Stimulated activated CD4-positive, alpha-beta T cell treated with anti-CD3 and anti-CD28 coated beads, TNF-alpha, amount 100 ng/mL, for 48 hours (primary cell): ENCODE results near the gene PAPOLG.
"Not testable (repeated sequence)": the region's sequence is repeated elsewhere in the genome, so short reads cannot be mapped to it uniquely, and the experiment has no call there.

ENCODE experiments used
- DNase-seq, 3 donors: peaks; one replicate each; pipeline ENCODE4 v3.0.0-alpha.2; 2020; ENCODE audit warnings: low read depth in 3 of 3

Gene PAPOLG

DNA sequence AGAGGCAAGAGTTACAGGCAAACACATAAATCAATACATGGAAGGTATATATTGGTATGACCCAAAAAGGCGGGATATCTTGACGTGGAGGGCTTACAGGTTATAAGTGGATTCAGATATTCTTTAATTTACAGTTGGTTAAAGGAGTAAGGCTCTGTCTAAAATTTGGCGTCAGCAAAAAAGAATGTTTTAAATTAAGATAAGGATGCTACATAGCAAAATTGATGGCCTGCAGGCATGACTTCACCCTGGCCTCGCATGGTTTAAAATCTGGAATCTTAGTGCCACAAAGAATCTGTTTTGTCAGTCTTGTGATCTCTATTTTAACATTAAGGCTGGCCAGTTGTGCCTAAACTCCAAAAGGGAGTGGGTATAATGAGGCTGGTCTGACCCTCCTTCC lies 66.9 kb downstream of the PAPOLG start:
- no peak for DNase-seq

- DNase-seq = no peak
Observed at GRCh38 chr2:60823694-60824305, 67.7 kb downstream of the PAPOLG start.

GRCh38 chr2:60825666-60826065 lies 69.6 kb downstream of the PAPOLG start:
- no peak for DNase-seq

DNA sequence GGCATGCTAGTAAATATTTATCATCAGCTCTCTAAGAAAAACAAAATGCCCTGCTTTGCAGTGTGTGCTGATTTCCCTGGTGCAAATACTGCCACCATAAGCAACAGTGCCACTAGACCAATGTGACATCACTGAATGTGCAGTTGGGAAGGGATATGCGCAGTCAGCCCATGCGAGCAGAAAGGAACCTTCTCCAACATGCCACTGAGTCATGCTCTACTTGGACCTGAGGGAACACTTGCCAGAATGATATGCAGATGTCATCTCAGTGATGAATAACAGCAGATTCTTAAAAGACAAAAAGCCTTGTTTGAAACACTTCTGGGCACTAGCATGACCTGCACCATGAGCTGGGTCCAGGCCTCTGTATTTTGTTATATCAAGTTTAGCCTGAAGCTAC lies 70.0 kb downstream of the PAPOLG start:
- DNase-seq = no peak

- not testable (repeated sequence) for DNase-seq
Observed at GRCh38 chr2:60826860-60827259, 70.8 kb downstream of the PAPOLG start.

DNA sequence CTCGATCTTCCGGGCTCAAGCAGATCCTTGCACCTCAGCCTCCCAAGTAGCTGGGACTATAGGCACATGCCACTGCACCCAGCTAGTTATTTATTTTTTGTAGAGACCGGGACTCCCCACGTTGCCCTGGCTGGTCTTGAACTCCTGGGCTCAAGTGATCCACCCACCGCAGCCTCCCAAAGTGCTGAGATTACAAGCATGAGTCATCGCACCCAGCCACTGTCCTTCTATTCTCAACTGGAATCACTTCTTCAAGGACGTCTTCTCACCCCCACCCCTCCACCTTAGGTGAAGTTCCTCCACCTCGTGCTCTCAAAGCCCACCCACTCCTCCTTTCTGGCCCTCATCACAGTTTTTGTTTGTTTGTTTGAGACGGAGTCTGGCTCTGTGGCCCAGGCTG lies 71.3 kb downstream of the PAPOLG start:
- DNase-seq = no peak

DNA sequence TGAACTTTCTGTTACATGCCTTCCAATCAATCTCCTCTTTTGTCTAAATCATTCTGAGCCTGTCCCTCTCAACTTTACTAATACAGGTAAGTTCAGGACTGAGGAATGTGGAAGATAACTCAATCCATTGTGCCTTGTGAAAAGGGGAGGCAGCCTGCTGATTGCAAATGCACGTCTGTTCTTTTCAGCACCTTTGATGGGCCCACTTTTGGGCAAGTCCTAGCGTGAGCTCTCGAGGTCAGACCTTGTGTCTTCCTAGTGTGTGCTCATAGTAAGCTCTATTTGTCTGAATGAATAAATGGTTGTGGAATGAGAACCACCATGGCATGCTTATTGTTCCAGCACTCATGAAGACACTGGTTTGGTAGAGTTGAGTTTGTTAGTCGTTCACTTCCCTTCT lies 74.9 kb downstream of the PAPOLG start:
- no peak for DNase-seq

GRCh38 chr2:60831921-60832320 lies 75.9 kb downstream of the PAPOLG start:
- no peak for DNase-seq

DNA sequence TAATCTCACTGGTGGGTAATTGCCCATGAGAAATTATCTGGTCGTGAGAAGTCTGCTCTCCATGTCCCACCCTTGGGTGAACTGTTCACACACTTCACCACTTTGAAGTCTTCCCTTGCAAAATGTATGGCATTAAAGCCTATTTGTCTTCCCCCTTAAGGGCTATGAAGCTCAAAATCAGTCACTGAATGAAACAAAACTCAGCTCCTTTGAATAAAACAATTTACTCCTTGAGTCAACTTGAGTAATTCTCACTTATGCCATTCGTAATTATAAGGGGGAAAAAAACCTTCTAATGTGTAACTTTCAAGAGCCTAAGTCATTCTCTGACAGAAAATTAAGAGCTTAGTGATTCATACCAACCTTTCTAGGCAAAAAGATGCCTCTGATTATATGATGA lies 76.6 kb downstream of the PAPOLG start:
- no peak for DNase-seq

GRCh38 chr2:60834270-60834717 lies 78.2 kb downstream of the PAPOLG start:
- DNase-seq = no peak

- DNase-seq = no peak
Observed at GRCh38 chr2:60836491-60836890, 80.4 kb downstream of the PAPOLG start.

DNA sequence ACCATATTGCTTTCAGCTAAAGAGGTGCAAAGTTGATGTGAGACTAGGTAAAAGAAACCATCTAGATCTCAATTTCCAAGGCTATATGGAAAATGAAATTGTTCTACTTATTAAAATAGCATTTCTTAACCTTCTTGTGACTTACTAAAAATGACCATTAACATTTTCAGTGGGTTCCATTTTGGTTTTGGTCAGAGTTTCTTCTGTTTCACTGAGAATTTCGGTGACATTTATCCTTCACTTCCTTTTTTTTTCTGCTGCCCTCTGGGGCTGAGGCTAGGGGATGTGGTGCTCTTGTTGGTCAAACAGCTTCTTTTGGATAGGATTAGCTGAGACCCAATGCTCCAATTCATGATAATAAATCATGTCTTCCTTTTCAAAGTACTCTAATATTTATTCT lies 81.1 kb downstream of the PAPOLG start:
- DNase-seq = no peak

DNA sequence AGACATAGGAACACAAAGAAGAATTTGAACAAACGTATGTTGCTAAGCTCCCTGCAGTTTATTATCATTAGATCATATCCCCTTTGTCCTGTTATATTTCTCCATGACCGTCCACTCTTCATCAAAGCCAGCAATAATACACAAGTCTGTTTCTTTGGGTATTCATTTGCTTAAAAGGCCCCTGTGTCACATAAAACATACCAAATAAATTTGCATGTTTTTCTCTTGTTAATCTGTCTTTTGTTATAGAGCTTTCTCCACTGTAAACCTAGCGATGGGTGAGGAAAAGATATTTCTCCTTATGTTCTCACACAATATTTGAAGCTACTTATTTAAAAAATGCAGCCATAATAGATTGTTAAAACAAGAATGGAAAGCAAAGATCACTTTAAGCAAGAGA lies 82.4 kb downstream of the PAPOLG start:
- no peak for DNase-seq

DNA sequence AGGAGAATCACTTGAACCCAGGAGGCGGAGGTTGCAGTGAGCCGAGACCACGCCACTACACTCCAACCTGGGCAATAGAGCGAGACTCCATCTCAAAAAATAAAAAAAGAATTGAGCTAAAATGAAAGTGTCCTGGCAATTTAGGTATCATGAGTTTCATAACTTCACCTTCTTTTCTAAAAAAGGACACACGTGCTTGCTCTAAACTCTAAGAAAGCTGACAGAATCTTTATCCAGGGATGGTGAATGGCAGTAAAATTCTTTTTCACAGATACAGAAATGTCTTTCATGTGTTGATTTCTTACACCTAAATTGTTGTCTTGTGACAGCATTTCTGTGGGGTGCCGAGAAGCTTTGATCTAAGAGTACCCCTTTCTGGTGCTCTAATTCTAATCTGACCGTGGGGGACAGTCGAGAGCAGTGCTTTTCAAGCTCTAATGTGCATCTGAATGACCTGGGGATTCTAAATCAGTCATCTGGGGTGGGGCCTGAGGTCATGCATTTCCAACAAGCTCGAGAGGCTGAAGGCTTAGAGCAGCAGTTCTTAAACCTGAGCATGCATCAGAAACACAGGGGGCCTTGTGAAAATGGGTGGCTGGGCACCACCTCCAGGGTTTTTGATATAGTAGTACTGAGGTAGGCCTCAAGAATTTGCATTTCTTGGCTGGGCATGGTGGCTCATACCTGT lies 83.2 kb downstream of the PAPOLG start:
- no peak for DNase-seq

DNA sequence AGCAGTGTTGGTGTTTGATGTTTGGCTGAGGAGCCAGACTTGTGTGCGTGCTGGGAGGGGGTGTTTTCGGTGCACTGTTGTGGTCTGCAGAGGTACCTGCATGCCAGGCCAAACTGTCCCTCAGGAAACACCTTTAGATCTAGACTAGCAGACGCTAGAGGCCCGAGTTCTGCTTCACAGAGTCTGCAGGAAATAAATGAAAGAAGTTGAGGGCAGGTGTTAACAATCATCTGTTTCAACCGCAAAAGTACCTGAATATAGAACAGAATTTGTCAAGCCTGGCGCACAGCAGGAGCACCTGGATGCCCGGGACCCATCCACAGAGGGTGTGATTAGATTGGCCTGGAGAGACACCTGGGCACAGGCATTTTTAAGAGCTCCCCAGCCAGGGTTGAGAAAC lies 84.8 kb downstream of the PAPOLG start:
- DNase-seq = no peak

DNA sequence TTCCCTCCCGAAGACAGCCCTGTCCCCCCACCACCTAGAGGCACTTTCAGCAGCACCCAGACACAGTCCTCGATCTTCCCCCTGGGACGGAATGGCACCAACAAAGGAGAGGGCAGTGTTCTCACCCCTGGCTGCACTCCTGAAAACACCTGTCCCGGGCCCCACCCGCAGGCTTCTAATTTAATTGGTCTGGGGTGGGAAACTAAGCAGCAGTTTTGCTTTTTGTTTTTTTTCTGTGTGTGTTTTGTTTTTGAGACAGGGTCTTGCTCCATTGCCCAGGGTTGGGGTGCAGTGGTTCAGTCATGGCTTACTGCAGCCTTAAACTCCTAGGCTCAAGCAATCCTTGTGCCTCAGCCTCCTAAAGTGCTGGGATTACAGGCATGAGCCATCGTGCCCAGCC lies 86.9 kb downstream of the PAPOLG start:
- DNase-seq = no peak

GRCh38 chr2:60844105-60844504 lies 88.0 kb downstream of the PAPOLG start:
- DNase-seq = no peak

GRCh38 chr2:60847854-60848253 lies 91.8 kb downstream of the PAPOLG start:
- no peak for DNase-seq
